Measurements from ENCODE around the gene KCNK15. TPM values are rescaled to one million over a fixed set of nuclear protein-coding genes. Genes with fewer than 3 reads are reported as not detected.

Gene KCNK15
- total RNA-seq, 1 donor from 2014 or later: 3.4 TPM

DNA sequence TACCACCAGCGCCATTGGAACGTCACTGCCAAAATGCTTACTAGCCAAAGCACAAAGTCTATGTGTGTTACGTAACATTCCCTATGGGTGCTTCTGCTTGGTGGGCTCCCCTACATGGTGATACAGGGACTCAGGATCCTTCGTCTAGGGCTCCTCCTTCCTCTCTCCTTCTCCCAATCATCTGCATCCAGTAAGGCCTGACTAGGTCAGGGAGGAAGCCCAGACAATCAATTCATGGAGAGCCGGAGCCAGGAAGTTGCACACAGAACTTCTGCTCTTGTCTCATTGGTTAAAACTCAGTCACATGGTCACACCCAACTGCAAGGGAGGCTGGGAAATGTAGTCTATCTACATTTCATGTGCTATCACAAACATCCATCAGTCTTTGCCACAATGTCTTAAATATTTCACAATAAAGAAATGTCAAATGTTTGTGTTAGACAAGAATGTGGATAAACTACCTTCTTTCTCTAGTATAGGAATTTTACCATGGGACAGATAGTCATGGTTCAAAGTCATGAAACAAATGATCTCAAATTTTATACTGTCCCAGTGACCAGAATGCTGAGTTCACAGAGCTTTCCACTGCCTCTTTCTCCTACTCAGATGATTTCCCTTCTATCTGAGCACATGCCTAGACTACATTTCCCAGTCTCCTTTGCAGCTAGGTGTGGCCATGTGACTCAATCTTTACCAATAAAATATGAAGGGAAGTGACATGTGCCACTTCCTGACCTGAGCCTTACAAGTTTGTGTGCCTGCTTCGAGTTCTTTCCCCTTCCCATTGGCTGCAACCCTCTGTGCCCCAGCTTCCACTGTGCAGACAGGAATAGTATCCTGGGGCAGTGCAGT is 9.3 kb upstream of the KCNK15 start:
- DNase-seq (ENCODE audit: low spot score): no peak

DNA sequence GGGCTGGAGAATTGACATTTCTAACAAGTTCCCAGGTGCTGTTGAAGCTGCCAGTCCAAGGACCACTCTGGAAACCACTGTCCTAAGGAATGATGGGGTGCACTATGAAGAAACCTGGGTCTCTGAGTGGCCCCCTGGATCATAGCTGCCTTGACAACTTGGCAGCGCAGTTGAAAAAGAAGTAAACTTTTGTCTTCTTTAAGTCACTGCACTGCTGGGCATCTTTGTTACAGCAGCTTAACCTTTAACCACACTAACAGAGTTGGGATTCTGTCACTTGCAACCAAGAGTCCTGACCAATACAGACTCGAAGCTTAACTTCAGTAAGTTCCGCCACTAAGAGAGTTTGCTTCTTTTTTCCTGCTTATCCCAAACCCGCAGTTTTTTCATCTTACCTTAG is 8.5 kb upstream of the KCNK15 start:
- DNase-seq (ENCODE audit: low spot score): no peak

DNA sequence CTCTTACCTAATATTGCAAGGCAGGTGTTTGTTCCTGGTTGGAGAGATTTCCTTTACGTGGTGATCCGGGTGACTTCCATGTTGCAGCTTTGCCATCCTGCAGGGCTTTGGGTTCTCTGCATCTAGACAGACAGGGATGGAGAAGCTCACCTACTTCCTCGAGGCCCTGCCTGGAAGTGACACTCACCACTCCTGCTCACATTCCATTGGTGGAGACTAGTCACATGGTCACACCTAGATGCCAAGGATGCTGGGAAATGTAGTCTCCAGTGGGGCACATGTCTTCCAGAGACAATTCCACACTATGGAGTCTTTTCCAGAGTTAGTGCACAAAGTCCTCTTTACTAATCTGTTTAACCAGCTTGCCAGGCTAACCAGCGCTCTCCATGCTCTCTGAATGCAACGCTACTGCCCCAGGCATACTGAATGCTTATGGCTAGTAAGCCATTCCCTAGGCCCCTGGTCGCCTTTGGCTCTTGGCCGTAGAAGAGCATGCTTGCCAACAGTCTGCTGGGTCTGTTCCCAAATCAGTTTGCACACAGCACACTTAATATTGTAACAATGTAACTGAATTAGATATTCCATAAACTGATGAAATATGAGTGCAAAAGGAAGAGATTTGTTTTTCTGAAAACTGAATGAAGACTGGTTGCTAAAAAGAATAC is 6.7 kb upstream of the KCNK15 start:
- DNase-seq (ENCODE audit: low spot score): peak; percentile 65

DNA sequence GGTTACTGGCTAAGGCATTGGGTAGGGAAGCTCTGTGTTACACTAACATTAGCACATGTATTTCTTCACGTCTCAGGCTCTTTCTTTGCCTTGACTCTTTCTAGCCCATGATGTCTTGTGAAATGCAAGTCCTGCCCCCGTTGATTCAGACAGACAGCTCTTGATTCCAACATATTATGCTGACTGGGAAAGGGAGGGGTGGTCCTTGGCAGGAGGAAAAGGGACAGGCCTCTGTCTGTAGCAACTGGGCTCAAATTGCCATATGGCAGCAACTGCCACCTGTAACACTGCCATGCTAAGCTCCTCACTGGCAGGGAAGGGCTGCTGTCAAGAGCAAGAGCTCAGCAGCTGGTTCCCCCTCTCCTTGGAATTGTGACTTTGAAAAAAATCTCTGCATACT is 5.7 kb upstream of the KCNK15 start:
- no peak for DNase-seq (ENCODE audit: low spot score)

DNA sequence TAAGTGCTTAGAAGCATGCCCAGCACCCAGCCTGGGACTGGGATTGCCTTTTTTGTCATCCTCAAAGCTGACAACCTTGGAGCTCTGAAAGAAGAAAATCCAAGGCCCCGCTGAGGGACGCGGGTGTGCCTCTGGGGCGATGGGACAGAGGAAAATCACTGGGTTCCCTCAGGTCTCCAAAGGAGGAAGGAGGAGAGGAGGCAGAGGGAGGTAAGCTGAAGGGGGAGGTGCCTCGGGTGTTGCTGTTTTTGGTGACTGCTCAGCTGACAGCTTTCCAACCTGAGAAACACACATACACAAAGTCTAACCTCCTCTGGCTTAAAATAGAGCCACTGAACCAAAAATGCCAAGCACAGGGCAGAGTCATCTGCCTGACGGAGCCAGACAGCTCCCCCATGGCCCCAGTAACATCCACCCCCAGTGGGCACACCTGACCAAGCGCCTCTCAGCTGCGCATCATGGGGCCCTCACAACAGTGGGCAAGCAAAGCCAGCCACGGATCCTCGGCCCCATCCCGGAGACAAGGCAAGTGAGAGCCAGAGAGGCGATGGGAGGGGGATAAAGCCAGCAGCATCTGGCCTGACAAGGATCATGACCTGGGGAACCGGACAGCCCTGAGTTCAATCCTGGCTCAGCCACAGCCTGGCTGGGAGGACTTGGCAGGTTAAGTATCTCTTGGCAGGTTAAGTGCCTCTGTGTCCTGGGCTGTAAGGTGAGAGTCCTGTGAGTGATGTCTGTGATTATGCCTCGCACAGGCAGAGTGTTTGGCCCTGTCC is 3.2 kb upstream of the KCNK15 start:
- no peak for DNase-seq (ENCODE audit: low spot score)

DNA sequence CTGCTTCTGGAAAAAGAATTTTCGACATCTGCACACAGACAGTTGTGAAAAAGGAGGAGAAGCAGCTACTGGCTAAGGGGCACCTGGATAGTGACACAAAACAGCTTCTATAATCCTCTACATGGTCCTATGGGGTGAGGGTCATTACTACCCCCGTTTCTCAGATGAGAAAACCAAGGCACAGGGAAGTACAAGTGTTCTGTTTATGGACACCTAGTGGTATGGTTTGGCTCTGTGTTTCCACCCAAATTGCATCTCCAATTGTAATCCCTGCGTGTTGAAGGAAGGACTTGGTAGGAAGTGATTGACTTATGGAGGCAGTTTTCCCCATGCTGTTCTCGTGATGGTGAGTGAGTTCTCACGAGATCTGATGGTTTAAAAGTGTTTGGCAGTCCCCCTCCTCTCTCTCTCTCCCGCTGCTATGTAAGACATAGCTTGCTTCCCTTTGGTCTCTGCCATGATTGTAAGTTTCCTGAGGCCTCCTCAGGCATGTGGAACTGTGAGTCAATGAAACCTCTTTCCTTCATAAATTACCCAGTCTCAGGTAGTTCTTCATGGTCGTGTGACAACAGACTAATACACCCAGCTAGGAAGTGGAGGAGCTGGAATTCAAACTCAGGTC is 2.5 kb upstream of the KCNK15 start:
- DNase-seq (ENCODE audit: low spot score): no peak

DNA sequence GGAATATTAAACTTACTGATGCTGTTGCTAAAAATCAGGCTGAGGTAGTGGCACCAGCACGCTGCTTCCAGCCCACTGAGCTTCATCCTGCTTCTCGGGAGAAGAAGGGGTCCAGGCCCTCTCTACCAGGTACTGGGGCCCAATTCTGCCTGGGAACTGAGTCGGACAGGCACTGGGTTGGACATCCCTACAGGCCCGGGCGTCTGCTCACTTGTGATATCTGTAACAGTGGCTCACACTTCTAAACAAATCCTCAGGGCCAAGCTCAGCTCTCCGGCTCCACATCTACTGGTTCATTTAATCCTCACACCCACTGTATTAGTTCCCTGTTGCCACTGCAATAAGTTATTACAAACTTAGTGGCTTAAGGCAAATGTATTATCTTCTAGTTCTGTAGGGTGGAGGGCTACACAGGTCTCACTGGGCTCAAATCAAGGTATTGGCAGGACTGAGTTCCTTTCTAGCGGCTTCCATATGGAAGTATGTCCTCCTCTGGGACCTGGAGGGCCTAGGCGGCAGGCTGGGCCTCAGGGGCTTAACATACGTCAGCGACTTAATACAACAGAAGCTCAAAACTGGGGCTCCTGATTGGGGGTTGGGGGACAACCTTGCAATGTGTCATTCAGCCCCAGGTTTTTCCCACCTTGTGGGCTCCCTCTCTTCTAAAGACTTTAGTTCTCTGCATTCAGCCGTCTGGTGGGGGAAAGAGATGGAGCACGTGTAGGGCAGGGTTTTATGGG is 1.6 kb upstream of the KCNK15 start:
- no peak for DNase-seq (ENCODE audit: low spot score)

DNA sequence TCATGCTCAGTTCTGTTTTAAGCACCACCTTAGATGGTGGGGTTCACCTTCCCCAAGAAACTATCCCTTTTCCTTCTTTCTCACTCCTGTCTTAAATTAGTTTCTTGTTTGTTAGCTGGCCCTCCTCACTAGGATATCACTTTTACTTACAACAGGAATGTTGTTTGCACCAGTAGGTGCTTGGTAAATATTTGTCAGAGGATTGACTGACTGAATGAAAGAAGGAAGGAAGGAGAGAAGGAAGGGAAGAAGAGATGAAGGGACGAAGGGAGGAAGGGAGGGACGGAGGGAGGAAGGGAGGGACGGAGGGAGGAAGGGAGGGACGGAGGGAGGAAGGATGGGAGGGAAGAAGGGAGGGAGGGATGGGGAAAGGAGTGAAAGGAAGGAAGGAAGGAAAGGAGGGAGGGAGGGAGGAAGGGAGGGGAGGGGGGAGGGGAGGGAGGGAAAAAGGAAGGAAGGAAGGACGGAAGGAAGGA is 505 bp upstream of the KCNK15 start:
- DNase-seq (ENCODE audit: low spot score): no peak

DNA sequence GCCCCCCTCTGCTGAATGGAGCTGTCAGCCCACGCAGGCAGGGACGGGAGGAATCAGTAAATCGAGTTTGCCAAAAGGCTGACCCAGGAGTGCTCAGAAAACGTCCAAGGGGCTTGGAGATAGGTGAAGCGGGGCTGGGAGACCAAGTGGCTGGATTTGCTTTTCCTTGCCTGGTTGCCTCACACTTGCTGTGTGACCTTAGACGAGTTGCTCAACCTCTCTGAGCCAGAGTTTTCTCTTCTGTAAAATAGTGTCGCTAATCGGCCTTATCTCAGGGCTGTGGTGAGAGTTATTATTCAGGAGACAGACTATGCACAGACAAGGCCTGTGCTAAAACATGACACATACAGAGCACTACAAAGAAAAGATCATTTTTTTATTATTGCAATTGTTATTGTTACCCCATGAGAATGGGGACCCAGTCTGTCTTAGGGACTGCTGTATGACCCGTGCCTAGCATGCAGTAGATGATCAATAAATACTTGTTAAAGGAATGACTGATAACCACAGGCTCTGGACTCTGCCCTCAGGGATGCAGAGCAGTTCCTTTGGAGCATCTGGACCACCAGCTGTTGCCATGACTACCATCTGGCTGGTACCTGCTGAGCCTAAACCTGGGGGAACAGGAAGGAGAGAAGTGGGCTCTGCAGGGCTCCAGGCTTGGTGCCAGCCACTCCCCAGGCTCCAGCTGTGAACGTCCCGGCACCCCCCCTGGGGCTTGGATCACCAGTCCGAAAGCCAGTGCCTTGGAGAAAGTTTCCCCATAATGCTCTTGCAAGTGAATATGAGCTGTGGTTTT is 901 bp downstream of the KCNK15 start:
- DNase-seq (ENCODE audit: low spot score): no peak

DNA sequence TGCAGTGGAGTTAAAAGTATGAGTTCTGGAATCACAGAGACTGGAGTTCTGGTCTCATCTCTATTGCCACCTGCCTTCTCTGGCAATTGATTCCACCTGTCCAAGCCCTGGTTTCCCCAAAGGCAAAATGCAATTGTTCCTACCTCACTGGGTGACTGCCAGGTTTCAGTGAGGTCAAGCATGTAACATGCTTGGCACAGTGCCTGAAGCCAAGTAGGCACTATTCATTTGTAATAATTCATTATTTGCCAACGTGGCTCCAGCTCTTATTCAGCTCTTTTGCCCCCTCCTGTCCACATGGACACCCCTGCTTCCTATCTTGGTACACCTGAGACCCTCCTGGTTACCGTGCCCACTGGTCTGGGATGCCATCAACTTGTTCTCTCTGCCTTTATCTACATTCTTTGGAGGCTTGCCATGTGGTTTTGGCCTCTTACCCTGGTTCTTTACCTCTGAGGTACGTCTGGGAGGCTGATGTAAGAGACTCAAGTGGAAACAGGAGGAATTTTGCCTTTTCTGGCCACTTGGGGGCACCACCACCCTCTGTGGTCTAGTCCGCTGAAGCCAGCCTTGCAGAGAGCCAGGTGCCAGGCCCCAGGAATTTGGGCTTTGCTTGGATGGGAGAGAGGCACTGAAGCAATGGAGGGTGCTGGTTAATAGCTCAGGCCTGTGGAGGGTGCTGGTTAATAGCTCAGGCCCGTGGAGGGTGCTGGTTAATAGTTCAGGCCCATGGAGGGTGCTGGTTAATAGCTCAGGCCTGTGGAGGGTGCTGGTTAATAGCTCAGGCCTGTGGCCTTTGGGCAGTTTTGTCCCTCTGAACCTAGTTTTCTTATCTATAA is 1.7 kb downstream of the KCNK15 start:
- peak; percentile 81 for DNase-seq (ENCODE audit: low spot score)

DNA sequence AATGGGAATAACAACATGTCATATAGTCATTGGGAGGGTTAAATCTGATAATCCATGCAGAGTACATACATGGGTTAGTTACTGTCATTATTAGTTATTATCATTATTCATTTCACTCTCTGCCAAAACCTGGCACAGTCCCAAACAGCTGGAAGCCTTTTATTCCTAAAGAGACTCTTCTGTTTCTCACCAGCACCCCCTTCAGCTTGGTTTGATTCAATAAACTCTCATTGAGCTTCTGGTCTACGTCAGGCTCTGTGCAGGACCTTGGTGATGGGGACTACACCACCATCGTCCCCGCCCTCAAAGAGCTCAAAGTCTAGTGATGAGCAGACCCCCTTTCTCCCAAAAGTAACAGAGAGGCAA is 2.3 kb downstream of the KCNK15 start:
- no peak for DNase-seq (ENCODE audit: low spot score)

DNA sequence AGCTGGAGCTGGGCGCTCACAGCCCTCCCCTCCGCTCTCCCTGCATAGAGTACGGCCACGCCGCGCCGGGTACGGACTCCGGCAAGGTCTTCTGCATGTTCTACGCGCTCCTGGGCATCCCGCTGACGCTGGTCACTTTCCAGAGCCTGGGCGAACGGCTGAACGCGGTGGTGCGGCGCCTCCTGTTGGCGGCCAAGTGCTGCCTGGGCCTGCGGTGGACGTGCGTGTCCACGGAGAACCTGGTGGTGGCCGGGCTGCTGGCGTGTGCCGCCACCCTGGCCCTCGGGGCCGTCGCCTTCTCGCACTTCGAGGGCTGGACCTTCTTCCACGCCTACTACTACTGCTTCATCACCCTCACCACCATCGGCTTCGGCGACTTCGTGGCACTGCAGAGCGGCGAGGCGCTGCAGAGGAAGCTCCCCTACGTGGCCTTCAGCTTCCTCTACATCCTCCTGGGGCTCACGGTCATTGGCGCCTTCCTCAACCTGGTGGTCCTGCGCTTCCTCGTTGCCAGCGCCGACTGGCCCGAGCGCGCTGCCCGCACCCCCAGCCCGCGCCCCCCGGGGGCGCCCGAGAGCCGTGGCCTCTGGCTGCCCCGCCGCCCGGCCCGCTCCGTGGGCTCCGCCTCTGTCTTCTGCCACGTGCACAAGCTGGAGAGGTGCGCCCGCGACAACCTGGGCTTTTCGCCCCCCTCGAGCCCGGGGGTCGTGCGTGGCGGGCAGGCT is 4.6 kb downstream of the KCNK15 start:
- DNase-seq (ENCODE audit: low spot score): no peak

DNA sequence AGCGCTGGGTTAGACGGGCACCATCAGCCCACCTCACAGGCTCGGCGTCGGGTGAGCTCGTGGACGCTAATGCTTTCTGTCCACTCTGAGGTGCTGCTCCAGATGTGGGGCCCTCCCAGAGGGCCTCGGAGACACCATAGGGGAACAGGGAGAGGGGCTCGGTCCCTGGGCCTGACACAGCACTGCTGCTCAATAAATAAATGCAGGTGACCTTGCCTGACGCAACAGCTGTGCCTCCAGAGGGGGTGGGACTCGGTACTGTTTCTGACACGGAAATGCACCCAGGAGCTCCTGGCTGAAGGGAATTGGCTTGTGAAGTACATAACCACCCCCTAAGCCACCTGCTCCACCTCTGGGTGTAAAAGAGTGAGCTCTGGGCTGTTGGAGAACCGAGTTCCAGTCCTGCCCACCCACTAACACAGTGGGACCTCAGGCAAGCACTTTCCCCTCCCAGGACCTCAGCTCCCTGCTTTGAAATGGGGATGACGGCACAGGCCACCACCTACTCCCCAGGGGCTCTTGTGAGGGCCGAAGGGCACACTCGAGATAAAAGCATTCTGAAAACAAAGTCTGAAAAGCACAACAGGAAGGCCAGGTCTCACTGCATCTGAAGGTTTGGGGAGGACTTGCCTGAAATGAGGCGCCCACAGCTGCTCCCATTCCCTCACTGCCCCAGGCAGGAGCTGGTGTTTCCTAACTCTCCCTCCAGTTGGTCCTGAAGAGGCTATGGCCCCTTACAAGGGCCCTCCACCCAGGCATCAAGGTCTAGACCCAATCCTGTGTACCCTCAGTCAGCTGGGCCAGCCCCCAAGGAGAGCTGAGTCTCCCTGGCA is 6.7 kb downstream of the KCNK15 start:
- no peak for DNase-seq (ENCODE audit: low spot score)

DNA sequence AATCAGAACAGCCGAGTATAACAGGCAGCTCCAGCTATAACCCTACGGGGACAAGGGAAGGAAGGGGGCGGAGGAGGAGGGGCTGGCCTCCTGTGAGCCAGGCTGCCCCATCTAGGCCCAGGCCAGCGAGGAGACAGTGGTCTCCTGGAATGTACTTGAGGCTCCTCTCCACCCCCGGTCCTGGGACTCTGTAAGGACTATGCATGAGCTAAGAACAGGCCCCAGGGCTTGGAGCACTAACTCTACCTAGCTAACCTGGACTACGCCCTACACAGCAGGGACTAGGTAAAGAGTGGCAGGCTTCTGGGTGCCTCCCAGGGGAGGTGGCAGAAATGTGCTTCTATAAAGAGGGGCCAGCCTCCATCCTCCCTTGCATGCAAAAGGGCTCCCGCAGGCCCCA is 8.9 kb downstream of the KCNK15 start:
- no peak for DNase-seq (ENCODE audit: low spot score)

DNA sequence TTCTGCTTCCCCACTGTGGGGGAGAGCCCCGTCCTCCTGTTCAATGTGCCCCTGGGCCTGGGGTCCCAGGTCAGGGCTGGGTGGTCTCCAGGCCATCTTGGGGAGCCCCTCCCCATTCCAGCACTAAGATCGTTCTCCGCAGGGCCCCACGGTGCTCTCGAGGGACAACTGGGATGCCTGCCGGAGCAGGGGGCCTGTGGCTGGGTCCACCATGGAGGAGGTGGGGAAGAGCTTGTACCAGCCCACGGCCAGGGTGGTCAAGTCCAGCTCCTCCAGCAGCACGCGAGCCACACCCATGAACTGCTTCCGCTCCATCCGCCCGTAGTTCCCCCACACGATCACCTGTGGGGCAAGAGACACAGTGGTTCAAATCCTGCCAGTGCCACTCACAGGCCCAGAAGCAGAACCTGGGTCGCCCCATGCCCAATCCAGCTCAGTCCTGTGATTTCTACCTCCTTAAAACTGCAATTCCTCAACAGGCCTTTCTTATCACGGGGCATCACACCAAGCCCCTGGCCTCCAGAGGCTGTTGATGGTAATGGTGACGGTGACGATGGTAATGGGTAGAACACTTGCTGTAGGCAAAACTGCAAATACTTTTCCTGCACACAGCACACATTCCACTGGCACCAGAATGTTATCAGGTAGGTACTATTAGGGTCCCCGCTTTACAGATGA is 10.5 kb downstream of the KCNK15 start:
- no peak for DNase-seq (ENCODE audit: low spot score)

DNA sequence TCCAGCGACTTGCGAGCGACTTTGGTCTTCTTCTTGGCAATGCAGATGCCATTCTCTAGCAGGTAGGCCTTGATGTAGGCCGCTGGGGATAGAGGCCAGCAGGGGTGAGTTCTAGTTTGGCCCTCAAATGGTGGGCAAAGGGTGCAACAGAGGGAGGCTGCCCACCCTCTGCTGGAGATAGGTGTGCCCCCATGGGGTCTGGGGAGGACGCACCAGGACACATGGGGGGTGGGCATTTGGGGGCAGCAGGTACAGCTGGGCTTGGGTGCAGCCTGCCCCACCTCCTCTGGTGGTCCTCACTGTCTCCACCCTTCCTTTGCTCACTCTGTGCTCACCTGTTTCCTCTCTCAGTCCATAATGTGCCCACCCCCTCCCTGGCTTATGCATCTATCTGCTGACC is 11.3 kb downstream of the KCNK15 start:
- no peak for DNase-seq (ENCODE audit: low spot score)
